Coronary artery (tissue), 2 donors: ENCODE measurements around the gene MOB1A.

Experiments
- DNase-seq: peaks from one replicate; pipeline ENCODE4 v3.0.0-alpha.2; 2017; ENCODE audit warnings: low spot score
- H3K27ac ChIP-seq, 2 donors: fragments of 200-600 bp; sonication (generic); one replicate each; pipeline ENCODE4 v1.5.1; 2016 to 2019
- H3K4me3 ChIP-seq: fragments of 200-600 bp; sonication (generic); 2 replicates; pipeline ENCODE4 v1.5.1; 2016; ENCODE audit warnings: mild to moderate bottlenecking, moderate library complexity
- CTCF ChIP-seq: fragments of 200-600 bp; sonication (generic); IDR thresholded peaks from one replicate; pipeline ENCODE4 v1.5.1; 2019; ENCODE audit warnings: antibody characterized with exemption

MOB1A gene

GRCh38 chr2:74178211-74179062 is at the start of gene MOB1A:
Gene MOB1A, minus strand, starts transcription at chr2:74178879. Its CDS starts 205 bp downstream, at chr2:74178674.
- no peak for TF ChIP-seq CTCF
- peak within 1 kb of the TSS; percentile 92 for H3K4me3 ChIP-seq
- peak; percentile 99 for DNase-seq
- H3K27ac ChIP-seq, result peak within 1 kb of the TSS; percentile 86 to 95

GRCh38 chr2:74227646-74228045 is 49.0 kb upstream of the MOB1A start:
- Histone ChIP-seq H3K4me3 (no peak overlapping the region), H3K27ac (no peak overlapping the region)
- TF ChIP-seq CTCF, result no peak
- no peak for DNase-seq

- DNase-seq, result no peak
- Histone ChIP-seq H3K4me3 (peak overlapping the region; percentile 53), H3K27ac (peak overlapping the region; percentile 55 to 82)
- TF ChIP-seq CTCF, result no peak
Measured at GRCh38 chr2:74226648-74227213, 48.1 kb upstream of the MOB1A start.

- no peak for DNase-seq
- no peak for TF ChIP-seq CTCF
- Histone ChIP-seq H3K4me3 (no peak overlapping the region), H3K27ac (peak overlapping the region; percentile 55 to 82)
Measured at GRCh38 chr2:74225698-74226459, 47.2 kb upstream of the MOB1A start.

GRCh38 chr2:74223941-74224770 is 45.5 kb upstream of the MOB1A start:
- H3K4me3 ChIP-seq, result no peak overlapping the region
- H3K27ac ChIP-seq, result peak overlapping the region; percentile 6 to 53
- no peak for TF ChIP-seq CTCF
- DNase-seq, result no peak

- Histone ChIP-seq H3K4me3 (no peak overlapping the region), H3K27ac (no peak overlapping the region)
- TF ChIP-seq CTCF, result no peak
- DNase-seq, result no peak
Measured at GRCh38 chr2:74222300-74222650, 43.6 kb upstream of the MOB1A start.
